SKM-1 (cell line): ENCODE measurements around the gene CCDC57.
"Not testable (repeated sequence)": the region's sequence is repeated elsewhere in the genome, so short reads cannot be mapped to it uniquely, and the experiment has no call there.

Experiments
- DNase-seq: peaks from one replicate; lab custom pipeline; 2025; ENCODE audit not compliant: unreplicated experiment; lab: John Stamatoyannopoulos, UW

Gene CCDC57

GRCh38 chr17:82179946-82180475 lies 32.6 kb downstream of the CCDC57 start:
- DNase-seq = no peak

DNA sequence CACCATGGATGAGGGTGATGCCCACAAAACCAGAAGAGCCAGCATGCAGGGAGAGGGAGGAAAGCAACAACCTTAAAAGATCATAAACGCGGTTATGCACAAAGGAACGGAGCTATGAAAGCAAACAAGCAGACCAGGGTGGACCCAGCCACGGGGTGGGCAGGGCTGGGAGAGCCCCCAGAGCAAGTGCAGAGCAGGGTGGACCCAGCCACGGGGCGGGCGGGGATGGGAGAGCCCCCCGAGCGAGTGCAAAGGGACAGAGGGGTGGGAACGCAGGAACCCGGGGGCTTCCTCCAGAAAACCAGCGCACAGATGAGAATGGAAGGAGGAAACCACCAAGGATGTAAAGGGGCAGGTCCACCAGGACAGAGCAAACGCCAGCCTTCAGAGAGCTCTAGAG lies 33.2 kb downstream of the CCDC57 start:
- DNase-seq = no peak

DNA sequence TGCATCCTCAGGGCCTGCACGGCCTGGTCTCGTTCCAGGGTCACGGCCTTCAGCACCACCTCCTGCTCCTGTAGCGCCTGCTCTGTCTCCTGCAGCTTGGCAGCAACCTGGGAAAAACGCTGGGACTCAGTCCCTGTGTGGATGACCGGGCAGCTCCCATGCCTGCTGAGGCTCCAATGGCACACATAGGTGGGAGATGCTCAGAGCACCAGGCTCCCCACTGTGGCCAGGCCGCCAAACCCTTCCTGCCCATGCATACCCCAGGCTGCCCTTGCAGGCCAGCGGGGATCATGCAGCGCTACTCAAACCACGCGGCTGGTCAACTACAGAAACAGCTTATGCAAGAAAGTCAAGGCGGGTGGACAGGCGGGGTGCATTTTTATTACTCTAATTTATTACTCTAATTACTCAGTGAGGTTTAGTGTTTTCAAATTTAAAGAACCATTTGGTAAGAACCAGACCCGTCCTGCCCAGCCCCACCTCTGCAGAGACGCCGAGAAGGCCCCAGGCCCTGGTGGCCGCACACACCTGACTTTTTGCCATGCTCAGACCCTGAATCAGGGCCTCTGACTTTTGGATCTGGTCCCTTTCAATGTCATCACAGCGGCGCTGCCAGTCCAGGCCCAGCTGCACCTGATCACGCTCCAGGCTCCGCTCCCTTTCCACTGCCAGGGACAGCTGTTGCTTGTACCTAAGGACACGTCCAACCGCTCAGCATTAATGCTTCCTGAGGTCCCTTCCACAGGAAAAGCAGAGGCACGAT lies 34.0 kb downstream of the CCDC57 start:
- DNase-seq = no peak

DNA sequence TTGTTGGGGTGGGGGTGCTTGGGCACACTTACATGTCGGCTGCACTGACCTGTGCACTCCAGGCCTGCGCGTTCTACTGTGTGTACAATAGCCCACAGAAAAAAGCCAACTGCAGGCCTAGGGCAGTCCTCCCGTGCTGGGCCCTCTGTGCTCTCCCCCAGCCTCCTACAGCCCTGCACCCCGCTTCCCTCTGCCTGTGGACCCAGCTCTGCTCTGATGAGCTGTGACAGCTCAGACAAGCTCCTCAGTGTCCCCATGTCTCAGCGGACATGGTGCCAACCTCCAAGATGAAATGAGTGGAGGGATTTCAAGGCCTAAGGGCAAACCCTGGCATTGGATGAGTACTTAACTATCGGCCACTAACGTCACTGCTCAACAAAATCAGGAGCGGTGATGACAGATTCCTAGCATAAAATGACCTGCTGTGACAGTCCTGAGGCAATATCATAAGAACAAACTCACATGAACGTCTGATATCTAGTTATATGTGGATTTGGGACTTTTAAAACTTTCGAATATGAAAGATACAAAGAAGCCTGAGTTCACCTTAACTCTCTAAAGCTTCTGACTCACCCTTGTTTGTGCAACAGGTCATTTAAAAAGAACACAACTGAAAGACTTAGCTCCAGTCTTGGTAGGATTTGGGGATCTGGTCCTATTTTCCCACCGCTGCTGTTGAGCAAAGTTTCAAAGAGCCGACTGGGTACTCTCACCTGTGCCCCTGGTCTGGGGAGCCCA lies 34.7 kb downstream of the CCDC57 start:
- DNase-seq = no peak

DNA sequence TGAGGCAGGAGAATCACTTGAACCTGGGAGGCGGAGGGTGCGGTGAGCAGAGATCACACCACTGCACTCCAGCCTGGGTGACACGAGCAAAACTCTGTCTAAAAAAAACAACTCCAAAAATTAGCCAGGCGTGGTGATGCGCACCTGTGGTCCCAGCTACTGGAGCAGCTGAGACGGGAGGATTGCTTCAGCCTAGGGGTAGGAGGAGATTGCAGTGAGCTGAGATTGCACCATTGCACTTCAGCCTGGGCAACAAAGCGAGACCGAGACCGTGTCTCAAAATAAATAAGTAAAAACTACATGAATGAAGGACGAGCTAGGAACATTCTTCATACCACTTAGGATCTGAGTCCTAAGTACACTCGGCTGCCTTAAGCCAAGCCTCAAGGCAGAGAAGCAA lies 35.4 kb downstream of the CCDC57 start:
- DNase-seq = no peak

DNA sequence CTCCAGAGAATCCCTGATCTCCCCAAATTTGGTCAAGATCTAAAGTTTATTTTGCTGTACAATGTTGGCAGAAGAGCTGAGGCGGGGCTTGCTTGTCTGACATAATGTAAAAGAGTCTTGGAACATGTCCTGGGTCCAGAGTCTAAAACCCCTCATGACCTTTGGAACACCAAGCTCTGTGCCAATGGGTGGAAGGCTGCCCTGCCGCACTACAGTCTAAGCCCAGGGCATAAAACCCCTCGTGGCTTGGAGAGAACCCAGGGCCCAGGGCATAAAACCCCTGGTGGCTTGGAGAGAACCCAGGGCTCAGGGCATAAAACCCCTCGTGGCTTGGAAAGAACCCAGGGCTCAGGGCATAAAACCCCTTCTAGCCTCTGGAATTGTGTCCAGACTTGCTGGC lies 36.7 kb downstream of the CCDC57 start:
- DNase-seq = no peak

DNA sequence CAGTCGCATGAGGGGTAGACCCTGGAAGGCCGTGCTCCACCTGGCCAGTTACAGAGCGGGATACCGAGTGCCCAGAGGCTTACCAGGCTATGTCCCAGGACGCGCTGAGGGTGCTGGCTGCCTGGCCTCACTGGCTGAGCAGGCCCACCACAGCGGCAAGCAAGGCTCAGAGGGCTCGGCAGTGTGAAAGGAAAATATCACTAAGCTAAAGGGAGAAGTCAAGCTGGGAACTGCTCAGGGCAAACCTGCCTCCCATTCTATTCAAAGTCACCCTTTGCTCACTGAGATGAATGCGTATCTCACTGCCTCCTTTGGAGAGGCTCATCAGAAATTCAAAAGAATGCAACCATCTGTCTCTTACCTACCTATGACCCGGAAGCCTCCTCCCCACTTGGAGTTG lies 37.4 kb downstream of the CCDC57 start:
- DNase-seq = no peak

DNA sequence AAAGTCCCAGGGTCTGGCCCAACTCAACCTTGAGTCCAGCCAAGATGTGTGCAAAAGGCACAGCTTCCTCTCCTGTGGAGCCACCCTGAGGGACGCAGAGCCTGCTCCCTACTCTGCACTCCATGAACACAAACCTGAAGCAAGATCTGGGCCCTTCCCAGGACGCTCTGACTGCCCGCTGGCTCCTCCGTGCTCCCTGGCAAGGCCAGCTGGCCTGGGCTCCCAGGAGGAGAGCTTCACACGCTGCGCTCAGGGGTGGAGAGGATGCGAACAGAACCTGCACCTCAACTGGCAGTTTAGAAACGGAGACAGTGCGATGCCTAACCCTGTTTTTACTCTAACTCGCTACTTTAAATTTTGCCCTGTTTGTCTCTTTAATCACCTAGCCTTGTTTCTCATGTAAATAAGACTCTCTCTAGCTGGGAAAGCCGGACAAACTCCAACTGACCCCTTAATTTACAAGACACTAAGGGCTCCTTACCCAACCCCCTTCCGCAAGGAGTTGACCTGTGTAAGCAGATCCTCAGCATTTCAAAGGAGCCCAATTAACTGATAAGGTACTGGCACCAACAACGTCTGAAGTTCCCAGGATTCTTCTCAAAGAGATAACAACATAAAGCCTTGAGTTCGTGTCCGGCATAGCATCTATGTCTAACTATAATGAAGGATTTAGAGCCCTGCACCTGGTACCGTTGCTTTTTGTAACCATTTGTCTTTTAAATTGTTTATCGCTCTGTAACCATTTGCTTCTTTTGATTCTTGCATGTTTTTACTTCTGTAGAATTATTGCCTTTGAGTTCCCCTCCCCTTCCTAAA lies 38.4 kb downstream of the CCDC57 start:
- not testable (repeated sequence) for DNase-seq

GRCh38 chr17:82173351-82174041 lies 39.1 kb downstream of the CCDC57 start:
- no peak for DNase-seq

DNA sequence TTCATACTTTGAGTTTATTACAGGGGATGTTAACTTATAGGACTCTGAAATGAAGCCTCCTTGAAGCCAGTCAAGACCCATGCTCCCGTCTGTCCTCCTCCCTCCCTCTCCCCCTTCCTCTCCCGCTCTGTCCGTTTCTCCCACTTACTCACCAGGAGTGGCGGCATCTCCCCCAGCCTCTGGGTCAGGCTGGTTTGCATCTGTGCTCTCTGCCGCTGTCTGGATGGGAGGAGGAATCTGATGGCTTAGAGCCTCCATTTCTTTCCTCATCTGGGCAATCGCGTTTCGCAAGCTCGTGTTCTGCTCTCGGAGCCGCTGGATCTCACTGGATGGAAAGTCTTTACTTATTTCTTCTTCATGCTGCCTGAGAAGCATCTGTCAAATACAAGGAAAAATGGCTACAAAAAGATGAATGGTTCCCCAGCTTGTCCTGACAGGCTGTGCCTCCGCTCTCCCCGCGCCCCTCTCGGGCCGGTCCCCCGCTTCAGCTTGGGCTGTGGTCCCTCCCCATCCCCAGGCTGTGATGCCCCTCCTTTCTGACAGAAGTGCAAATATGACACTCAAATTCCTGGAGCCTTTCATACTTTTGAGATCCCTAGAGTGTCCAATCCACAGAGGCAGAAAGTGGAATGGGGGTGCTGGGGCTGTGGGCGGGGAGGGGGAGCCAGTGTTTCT lies 40.0 kb downstream of the CCDC57 start:
- DNase-seq = no peak

- no peak for DNase-seq
Measured at GRCh38 chr17:82171750-82172375, 40.8 kb downstream of the CCDC57 start.

- DNase-seq = no peak
Measured at GRCh38 chr17:82170412-82170961, 42.2 kb downstream of the CCDC57 start.

GRCh38 chr17:82168568-82168967 lies 44.1 kb downstream of the CCDC57 start:
- no peak for DNase-seq

- no peak for DNase-seq
Measured at GRCh38 chr17:82167028-82167427, 45.6 kb downstream of the CCDC57 start.

DNA sequence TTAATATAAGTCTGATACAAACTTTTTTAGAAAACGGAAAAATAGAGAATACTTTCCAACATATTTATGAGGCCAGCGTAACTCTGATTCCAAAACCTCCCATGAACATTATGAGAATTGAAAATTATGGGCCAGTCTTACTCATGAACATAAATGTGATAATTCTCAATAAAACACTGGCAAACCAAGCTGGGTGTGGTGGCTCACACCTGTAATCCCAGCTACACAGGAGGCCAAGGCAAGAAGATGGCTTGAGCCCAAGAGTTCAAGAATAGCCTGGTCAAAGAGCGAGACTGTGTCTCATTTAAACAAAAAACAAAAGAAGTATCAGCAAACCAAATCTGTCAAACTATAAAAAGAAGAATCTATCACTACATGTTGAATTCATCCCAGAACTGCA lies 47.8 kb downstream of the CCDC57 start:
- DNase-seq = no peak

DNA sequence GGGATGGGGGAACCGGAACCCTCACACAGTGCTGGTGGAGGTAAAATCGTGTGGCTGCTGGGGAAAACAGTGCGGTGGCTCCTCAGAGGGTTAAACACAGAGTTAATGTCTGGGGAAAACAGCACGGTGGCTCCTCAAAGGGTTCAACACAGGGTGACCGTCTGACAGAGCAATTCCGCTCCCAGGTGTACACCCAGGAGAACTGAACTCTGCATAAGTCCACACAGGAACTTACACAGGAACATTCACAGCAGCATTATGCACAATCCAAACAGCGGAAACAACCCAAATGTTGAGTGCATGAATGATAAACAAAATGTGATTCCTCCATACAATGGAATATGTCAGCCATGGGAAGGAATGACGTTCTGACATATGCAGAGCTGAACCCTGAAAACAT lies 51.4 kb downstream of the CCDC57 start:
- no peak for DNase-seq

- DNase-seq = no peak
Measured at GRCh38 chr17:82160075-82160474, 52.6 kb downstream of the CCDC57 start.

- DNase-seq = no peak
Measured at GRCh38 chr17:82158825-82159224, 53.8 kb downstream of the CCDC57 start.
